GM21737 (cell line): ENCODE measurements around the gene NRDE2.
"Not testable (repeated sequence)": the region's sequence is repeated elsewhere in the genome, so short reads cannot be mapped to it uniquely, and the experiment has no call there.

ENCODE experiments used
- ATAC-seq: cut with Tn5 transposase; IDR thresholded peaks from one replicate; pipeline ENCODE4 v1.9.1; 2021; ENCODE audit warnings: mild to moderate bottlenecking, moderate library complexity; ENCODE audit not compliant: unreplicated experiment

The NRDE2 gene

DNA sequence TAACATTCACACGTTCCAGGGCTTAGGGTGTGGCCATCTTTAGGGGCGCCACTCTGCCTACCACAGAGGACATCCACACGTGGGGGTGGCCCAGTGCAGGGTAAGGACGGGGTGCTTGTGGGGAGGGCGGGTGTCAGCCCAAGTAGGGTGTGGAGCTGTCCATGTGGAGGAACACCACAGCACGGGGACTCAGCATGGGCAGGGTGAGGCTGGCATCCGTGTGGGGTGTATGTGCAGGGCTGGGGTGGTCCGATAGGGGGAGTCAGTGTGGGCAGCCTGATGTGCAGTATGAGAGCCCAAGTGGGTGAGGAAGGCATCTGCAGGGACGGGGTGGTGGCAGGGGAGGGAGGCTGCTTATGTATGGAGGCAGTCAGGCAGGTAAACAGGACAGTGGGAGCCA is 57.7 kb downstream of the NRDE2 start:
- ATAC-seq, result no peak

DNA sequence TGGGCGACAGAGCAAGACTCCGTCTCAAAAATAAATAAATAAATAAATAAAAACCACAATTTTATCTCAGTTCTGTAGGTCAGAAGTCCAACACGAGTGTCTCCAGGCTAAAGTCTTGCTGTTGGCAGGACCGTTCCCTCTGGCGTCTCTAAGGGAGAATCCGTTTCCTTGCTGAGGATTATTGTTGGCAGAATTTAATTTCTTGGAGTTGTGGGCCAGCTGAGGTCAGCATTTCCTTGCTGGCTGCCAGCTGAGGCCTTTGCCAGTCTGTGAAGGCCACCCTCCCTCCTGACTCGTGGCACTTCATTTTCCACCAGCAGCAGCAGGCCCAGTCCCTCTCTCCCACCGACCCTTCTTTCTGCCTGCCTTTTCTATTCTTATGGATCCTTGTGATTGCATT is 58.2 kb downstream of the NRDE2 start:
- ATAC-seq, result no peak

DNA sequence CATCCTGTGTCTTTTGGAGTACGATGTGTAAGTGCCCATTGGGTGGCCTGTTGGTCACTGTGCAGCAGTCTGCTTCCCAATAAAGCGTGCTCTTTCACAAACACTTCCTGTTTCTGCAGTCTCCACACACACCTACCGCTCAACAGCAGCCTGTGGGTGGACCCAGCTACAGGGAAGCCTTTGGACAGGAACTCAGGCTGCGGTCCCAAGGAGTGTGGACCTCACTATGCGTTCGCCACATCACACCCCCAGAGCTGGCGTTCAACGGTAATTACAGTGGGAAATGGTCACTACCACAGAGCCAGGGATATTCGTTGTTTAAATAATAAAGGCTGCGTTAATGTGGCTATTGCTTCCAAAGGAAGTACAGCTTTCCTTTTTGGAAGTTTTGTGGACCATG is 59.2 kb downstream of the NRDE2 start:
- ATAC-seq, result no peak

DNA sequence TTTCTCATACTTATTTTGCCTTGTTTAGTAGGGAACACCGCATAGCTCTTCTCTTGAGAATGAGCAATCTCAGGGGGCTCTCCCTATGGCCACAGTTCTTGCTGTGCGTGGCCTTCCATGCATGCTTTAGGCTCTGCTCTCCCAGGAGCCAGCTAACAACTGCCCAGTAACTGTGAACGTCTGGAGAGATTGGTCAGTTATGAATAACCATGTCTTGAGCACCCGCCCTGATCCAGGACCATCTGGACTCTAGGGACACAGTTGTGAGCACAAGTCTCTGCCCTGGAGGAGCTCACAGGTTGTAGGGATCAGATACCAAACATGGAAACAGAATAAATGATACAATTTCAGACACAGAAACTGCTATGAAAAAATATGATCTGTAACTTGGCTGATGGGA is 63.3 kb downstream of the NRDE2 start:
- no peak for ATAC-seq

GRCh38 chr14:90266441-90267154 is 65.1 kb downstream of the NRDE2 start:
- no peak for ATAC-seq

DNA sequence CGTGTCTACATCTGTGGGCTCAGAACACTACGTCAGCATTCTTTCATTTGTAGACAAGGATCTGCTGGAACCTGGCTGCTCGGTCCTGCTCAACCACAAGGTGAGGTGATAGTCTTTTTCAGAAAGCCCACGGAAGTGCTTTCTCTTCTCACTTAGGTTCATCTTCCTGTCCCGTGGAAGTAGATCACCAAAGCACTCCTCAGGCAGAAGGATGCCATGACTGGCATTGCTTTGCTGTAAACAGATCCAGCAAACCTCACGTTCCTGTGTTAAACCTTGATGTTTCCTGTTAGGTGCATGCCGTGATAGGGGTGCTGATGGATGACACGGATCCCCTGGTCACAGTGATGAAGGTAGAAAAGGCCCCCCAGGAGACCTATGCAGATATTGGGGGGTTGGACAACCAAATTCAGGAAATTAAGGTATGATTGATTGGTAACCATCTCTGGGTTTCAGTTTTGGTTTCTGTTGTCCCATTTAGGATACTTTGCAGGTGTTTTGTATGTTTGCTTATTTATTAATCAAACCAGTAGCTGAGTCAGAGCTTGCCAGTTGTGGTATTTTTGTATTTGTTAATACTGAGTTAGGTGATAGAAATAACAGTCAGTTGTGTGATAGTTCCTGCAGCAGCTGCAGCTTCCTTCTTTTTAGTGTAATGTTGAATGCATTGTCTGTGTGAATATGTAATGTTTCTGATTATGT is 67.8 kb downstream of the NRDE2 start:
- peak; percentile 77 for ATAC-seq

- peak; percentile 94 for ATAC-seq
These were observed 75.2 kb downstream of the NRDE2 start, which contains the start of gene PSMC1 for GRCh38 chr14:90256354-90257131. Gene PSMC1, plus strand, starts transcription at chr14:90256553. Its CDS starts 45 bp downstream, at chr14:90256598.

GRCh38 chr14:90255871-90256270 is 75.9 kb downstream of the NRDE2 start:
- no peak for ATAC-seq

GRCh38 chr14:90253826-90254225 is 77.9 kb downstream of the NRDE2 start:
- no peak for ATAC-seq

- ATAC-seq, result no peak
These were observed 83.1 kb downstream of the NRDE2 start for GRCh38 chr14:90248594-90248993.

GRCh38 chr14:90247441-90247840 is 84.3 kb downstream of the NRDE2 start:
- ATAC-seq, result not testable (repeated sequence)

DNA sequence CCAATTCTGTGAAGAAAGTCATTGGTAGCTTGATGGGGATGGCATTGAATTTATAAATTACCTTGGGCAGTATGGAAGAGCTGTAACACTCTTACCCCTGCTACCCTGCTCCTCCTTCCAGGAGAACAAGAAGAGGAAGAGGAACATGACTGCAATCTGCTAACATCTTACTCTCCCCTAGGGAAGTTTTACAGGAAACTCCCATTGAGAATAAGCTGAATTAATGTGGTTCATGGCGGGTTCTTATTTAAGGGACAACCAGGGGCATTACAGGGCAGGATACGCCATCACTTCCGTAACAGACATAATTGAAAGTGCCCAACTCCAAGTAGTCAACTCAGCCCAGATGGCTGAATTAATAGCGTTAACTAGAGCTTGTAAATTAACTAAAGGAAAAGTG is 84.8 kb downstream of the NRDE2 start:
- ATAC-seq, result no peak

GRCh38 chr14:90242444-90242843 is 89.3 kb downstream of the NRDE2 start:
- ATAC-seq, result no peak

- no peak for ATAC-seq
These were observed 92.6 kb downstream of the NRDE2 start for GRCh38 chr14:90239139-90239538.

GRCh38 chr14:90235179-90235976 is 96.4 kb downstream of the NRDE2 start:
- no peak for ATAC-seq

- ATAC-seq, result not testable (repeated sequence)
These were observed 101.8 kb downstream of the NRDE2 start for GRCh38 chr14:90229942-90230341.

GRCh38 chr14:90228478-90228877 is 103.3 kb downstream of the NRDE2 start:
- ATAC-seq, result no peak
